Pancreas (tissue), 10 donors: Measurements from ENCODE around the gene RERE. TPM values are rescaled to one million over a fixed set of nuclear protein-coding genes. Genes with fewer than 3 reads are reported as not detected.
A peak's percentile ranks its signal among the peaks of the same experiment; 100 is the strongest.

Experiments
- ATAC-seq, 4 donors: fragments of 200-7000 bp; cut with Tn5 transposase; one replicate each; pipeline versions ENCODE4 v1.8.0 to v1.9.1; 2020; ENCODE audit warnings: mild to moderate bottlenecking in 4 of 4, moderate library complexity in 4 of 4
- DNase-seq, 6 donors: peaks; one replicate each; pipeline ENCODE4 v3.0.0-alpha.2; 2020
- FAIRE-seq: peaks from 2 replicates; lab custom pipeline; 2012; peaks lifted over from hg19 to GRCh38; lab: Jason Lieb, UNC
- H3K27ac ChIP-seq, 4 donors: fragments of 200-600 bp; sonication (generic); 1 replicate in 3 of 4; 2 replicates in 1 of 4; pipeline versions ENCODE4 v1.5.0 to v1.8.0; 2020
- H3K27me3 ChIP-seq, 4 donors: fragments of 200-600 bp; one replicate each; pipeline ENCODE4 v1.8.0; 2021
- H3K36me3 ChIP-seq, 3 donors: fragments of 200-600 bp; sonication (generic) in 1 of 3; one replicate each; pipeline versions ENCODE4 v1.5.0 to v1.8.0; 2020 to 2021
- H3K4me1 ChIP-seq, 3 donors: fragments of 200-600 bp; one replicate each; pipeline ENCODE4 v1.8.0; 2021
- H3K4me3 ChIP-seq, 4 donors: fragments of 200-600 bp; sonication (generic) in 2 of 4; one replicate each; pipeline versions ENCODE4 v1.5.0 to v1.8.0; 2020 to 2021
- H3K9me3 ChIP-seq, 4 donors: fragments of 200-600 bp; one replicate each; pipeline ENCODE4 v1.8.0; 2021
- WGBS, 2 donors: extraction: QIAGEN DNeasy Blood & Tissue Kit; methylation state at CpG; one replicate each; pipeline ENCODE4 v1.1.7; 2013; 5-methylcytosine and 5-hydroxymethylcytosine counted together
- intact Hi-C, 3 donors: fragments of 100-400 bp; cut with DNase I; formaldehyde crosslinking; loops; one replicate each; pipeline versions ENCODE4 v1.11.1 to v1.14.2; 2022
- polyA plus RNA-seq, 2 donors: library from polyadenylated mRNA; stranded (reverse); fragments of 200-250 nt; gene quantifications; one replicate each; pipeline ENCODE4 v1.2.3, GENCODE V29; 2013
- total RNA-seq, 6 donors: library from RNA; stranded (reverse); fragmentation: NEBNext Ultra II Directional in 4 of 6; extraction: Animal tissue kit (Norgen Biotek cat#: 25700) in 4 of 6; gene quantifications; one replicate each; pipeline versions ENCODE4 v1.2.1 to v1.2.4, GENCODE V29; 2021 to 2023
- TF ChIP-seq, protein P1 (sequence below), 4 donors: fragments of 200-600 bp; sonication (generic) in 3 of 4; IDR thresholded peaks; one replicate each; pipeline versions ENCODE4 v1.5.0 to v1.8.0; 2021; ENCODE audit warnings: antibody characterized with exemption in 4 of 4
- donor health status: healthy with polysubstance abuse.
- donor health status: DM: no; HTN: no; CAD: no; lungs with moderate emphysema.
- donor health status: DM: no; HTN: no; CAD: no.
- donor health status: control.
- donor health status: control.
- donor health status: Bipolar disorder and iron deficiency.
- donor health status: DM: yes; HTN: yes; CAD: no.
- donor health status: DM: no; HTN: no; CAD: no.
- donor health status: DM: no; HTN: no; CAD: no.
- donor health status: DM: yes; HTN: yes; CAD: no.

RERE gene
- total and polyA plus RNA-seq, 8 donors = 27.0 to 76.7 (median 50.7) TPM

DNA sequence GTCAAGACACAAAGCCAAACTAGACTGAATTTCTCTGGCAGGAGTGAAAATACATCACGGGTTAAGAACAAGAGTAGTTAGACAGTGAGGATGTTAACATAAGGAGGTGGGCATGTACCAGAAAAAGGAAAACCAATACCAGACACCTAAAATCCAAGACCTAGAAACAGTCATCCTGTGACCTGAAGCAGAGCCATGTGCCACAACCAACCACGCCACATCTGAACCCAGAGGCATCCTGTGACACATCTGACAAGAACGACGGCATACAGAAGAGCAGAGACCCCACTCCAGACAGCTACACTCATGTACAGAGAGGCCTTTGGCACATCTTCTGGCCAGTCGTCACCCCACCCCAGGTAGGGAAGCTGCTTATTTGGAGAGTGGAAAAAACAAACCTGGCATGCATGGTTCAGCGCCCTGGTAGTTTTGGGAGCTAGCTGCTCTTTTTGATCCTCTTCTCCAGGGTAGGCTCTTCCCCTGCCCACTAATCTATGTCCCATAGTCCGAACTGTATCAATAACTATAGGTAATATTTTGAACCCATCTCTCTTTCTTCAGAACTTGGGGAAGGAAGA is 427.4 kb downstream of the RERE start:
- intact Hi-C loops = no loop called here
- WGBS, 2 donors = 93 to 94% methylated on average over 7 of the region's 7 CpGs
- ATAC-seq = no peak
- TF ChIP-seq, protein P1, sequence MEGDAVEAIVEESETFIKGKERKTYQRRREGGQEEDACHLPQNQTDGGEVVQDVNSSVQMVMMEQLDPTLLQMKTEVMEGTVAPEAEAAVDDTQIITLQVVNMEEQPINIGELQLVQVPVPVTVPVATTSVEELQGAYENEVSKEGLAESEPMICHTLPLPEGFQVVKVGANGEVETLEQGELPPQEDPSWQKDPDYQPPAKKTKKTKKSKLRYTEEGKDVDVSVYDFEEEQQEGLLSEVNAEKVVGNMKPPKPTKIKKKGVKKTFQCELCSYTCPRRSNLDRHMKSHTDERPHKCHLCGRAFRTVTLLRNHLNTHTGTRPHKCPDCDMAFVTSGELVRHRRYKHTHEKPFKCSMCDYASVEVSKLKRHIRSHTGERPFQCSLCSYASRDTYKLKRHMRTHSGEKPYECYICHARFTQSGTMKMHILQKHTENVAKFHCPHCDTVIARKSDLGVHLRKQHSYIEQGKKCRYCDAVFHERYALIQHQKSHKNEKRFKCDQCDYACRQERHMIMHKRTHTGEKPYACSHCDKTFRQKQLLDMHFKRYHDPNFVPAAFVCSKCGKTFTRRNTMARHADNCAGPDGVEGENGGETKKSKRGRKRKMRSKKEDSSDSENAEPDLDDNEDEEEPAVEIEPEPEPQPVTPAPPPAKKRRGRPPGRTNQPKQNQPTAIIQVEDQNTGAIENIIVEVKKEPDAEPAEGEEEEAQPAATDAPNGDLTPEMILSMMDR (IDR thresholded peaks at IDR 0.05) = no peak
- no peak for FAIRE-seq
- H3K4me1 ChIP-seq = peaks cover 4 to 24% (median 8%) of the 10 kb centered on the region in 3 donors
- no peak overlapping the region for H3K4me3 ChIP-seq
- no peaks in the 10 kb centered on the region for H3K36me3 ChIP-seq
- H3K27ac ChIP-seq = no peak overlapping the region
- H3K27me3 ChIP-seq = no peaks in the 10 kb centered on the region
- DNase-seq = no peak
- no peaks in the 10 kb centered on the region for H3K9me3 ChIP-seq

DNA sequence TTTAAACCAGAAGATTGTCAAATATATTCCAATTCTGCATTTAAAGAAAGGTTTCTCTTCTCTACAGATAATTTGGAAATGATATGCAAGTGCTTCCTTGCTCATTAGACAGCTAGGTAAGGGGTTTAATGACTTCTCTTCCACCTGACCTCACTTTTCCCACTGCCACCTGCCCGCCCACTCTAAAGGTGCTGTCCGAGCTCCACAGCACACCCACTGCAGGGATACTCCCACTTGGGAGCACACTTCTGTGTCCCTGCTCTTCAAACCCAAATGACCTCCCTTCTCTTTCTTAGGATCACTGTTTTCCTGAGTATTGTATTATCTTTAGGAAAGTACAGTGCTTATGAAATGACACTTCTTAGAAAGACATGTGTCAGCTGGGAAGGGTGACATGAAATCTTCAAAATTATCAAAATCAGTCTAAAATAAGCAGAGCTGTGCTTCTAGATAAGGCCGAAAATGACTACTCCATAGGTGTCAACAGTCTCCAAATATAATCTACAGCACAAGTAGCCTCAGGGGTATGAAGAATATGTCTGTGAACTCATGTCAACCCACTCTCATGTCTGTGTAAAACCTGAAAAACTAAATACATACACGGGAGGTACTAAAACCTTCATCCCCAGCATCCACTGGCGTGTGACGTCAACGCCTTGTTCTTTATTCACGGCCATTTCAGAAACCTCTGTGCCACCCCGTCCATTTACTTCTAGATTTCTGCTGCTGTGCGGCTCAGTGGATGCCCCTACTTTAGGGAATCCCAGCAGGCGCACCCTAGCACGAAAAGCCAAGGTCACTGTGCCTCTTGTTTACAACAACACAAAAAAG is 428.5 kb downstream of the RERE start:
- Histone ChIP-seq H3K27ac (no peak overlapping the region), H3K36me3 (no peaks in the 10 kb centered on the region), H3K4me1 (peaks cover 10 to 18% (median 12%) of the 10 kb centered on the region in 3 donors), H3K9me3 (no peaks in the 10 kb centered on the region), H3K4me3 (no peak overlapping the region), H3K27me3 (no peaks in the 10 kb centered on the region)
- ATAC-seq = no peak
- no peak for FAIRE-seq
- WGBS, 2 donors = 93 to 95% methylated on average over 12 of the region's 12 CpGs
- intact Hi-C loops = no loop called here
- no peak for DNase-seq
- TF ChIP-seq, protein P1 (IDR thresholded peaks at IDR 0.05) = no peak

DNA sequence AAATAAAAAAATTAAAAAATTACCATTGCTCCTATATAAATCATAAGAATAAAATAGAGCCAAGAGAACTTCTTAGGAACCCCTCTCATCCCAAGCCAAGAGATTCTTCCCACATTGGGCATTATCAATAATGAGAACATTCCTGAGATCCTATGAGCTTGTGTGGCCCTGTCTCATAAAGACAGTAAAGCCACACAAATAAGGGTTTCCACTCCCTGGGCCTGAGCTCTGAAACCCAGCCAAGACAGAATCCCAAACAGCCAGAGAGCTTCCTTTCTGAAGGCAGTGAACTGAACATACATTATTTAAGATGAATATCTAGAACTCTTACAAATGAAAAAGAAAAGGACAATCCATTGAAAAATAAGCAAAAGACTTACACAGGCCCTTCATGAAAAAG is 431.2 kb downstream of the RERE start:
- intact Hi-C loops = no loop called here
- peaks cover 10 to 38% (median 12%) of the 10 kb centered on the region in 3 donors for H3K4me1 ChIP-seq
- no peak for FAIRE-seq
- no peak overlapping the region for H3K4me3 ChIP-seq
- no peak for DNase-seq
- TF ChIP-seq, protein P1 (IDR thresholded peaks at IDR 0.05) = no peak
- no peak for ATAC-seq
- H3K27me3 ChIP-seq = no peaks in the 10 kb centered on the region
- H3K36me3 ChIP-seq = no peaks in the 10 kb centered on the region
- no peak overlapping the region for H3K27ac ChIP-seq
- H3K9me3 ChIP-seq = no peaks in the 10 kb centered on the region

DNA sequence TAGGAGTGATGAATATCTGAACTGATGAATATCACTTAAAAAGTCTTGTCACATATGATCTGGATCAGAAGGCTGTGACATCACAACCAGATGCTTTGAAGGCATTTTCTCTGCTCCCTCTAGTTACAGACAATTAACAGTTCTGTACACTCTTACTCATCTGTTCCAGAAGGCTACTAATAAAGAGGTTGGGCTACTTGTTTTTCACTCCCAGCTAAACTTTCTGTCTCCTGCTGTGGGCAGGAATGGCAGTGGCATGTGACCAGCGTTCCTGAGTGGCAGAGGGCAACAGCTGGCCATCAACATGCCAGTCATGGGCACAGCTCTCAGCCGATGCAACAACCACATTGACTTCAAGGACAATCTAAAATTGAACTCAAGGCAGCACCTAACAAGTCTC is 432.9 kb downstream of the RERE start:
- Histone ChIP-seq H3K4me1 (peaks cover 10 to 31% (median 14%) of the 10 kb centered on the region in 3 donors), H3K4me3 (no peak overlapping the region), H3K9me3 (no peaks in the 10 kb centered on the region), H3K36me3 (no peaks in the 10 kb centered on the region), H3K27me3 (no peaks in the 10 kb centered on the region), H3K27ac (no peak overlapping the region)
- FAIRE-seq (no peak), DNase-seq (no peak), ATAC-seq (peak; percentile 17 to 56 (median 41))
- intact Hi-C loops = no loop called here
- TF ChIP-seq, protein P1 (IDR thresholded peaks at IDR 0.05) = no peak
- 12 to 22% methylated on average over 2 of the region's 2 CpGs for WGBS, 2 donors

DNA sequence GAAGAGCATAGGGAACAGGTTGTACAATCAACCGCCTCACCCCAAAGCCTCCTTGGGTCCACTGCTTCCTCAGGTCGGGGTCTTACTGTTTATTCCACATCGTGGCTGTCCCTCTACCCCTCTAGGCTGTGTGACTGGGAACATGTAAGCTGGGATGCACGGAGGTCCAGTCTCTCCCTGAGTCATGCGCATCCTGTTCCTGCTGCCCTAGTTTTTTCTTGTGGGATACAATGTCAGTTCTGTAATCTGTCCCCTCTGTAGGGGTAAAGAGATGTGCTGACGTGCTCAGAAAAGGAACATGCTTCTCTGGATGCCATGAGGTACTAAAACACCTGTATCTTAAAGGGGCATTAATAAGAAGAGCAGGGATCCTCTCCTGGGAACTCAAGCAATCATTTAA is 433.4 kb downstream of the RERE start:
- Histone ChIP-seq H3K27me3 (no peaks in the 10 kb centered on the region), H3K27ac (no peak overlapping the region), H3K4me1 (peaks cover 10 to 31% (median 14%) of the 10 kb centered on the region in 3 donors), H3K4me3 (no peak overlapping the region), H3K36me3 (no peaks in the 10 kb centered on the region), H3K9me3 (no peaks in the 10 kb centered on the region)
- TF ChIP-seq, protein P1 (IDR thresholded peaks at IDR 0.05) = no peak
- no peak for DNase-seq
- 82 to 87% methylated on average over 6 of the region's 6 CpGs for WGBS, 2 donors
- FAIRE-seq = no peak
- no peak for ATAC-seq
- intact Hi-C loops = no loop called here
